PC-9 (cell line): ENCODE results near the gene TRAPPC6A. TPM values are rescaled to one million over a fixed set of nuclear protein-coding genes. Genes with fewer than 3 reads are reported as not detected.

Experiments
- BruUV-seq: library from RNA; stranded (reverse); fragments of 400-500 nt; replicated peaks from 2 replicates; lab custom pipeline; 2021; lab: Mats Ljungman, UMichigan
- CTCF ChIA-PET: fragments of 300-600 bp; sonication (Branson Sonifier 250); formaldehyde crosslinking; loops from one replicate; lab custom pipeline; 2022; ENCODE audit warnings: antibody characterized with exemption; lab: Charles Lee
- POLR2A ChIA-PET: fragments of 300-600 bp; sonication (Branson Sonifier 250); formaldehyde crosslinking; loops from one replicate; lab custom pipeline; 2022; ENCODE audit warnings: antibody characterized with exemption; ENCODE audit not compliant: unreplicated experiment; lab: Charles Lee
- DNase-seq, 2 experiments: peaks; one replicate each; pipeline versions ENCODE4 v3.0.0 to v3.0.0-alpha.2; 2015 to 2022; ENCODE audit warnings: mixed read lengths in 1 of 2
- H2AFZ ChIP-seq: fragments of 200-600 bp; sonication (generic); 2 replicates; pipeline ENCODE4 v1.8.1; 2017; ENCODE audit warnings: antibody characterized with exemption
- H3F3A ChIP-seq: fragments of 200-600 bp; sonication (generic); 2 replicates; pipeline ENCODE4 v1.8.1; 2017; ENCODE audit warnings: antibody characterized with exemption, mild to moderate bottlenecking, low read depth; ENCODE audit not compliant: insufficient read depth
- H3K27ac ChIP-seq: fragments of 200-600 bp; sonication (generic); 2 replicates; pipeline ENCODE4 v1.6.1; 2016; ENCODE audit warnings: mixed run types
- H3K27me3 ChIP-seq: fragments of 200-600 bp; sonication (generic); 2 replicates; pipeline ENCODE4 v1.6.1; 2016; ENCODE audit warnings: low read depth, mixed run types; ENCODE audit not compliant: insufficient read depth
- H3K36me3 ChIP-seq: fragments of 200-600 bp; sonication (generic); 2 replicates; pipeline ENCODE4 v1.6.1; 2016; ENCODE audit warnings: low read depth, mixed run types
- H3K4me1 ChIP-seq: fragments of 200-600 bp; sonication (generic); replicated peaks from 2 replicates; pipeline ENCODE4 v1.6.1; 2016; ENCODE audit warnings: mixed run types; ENCODE audit not compliant: insufficient read depth
- H3K4me2 ChIP-seq: fragments of 200-600 bp; sonication (generic); 2 replicates; pipeline ENCODE4 v1.6.1; 2017; ENCODE audit warnings: mixed run types
- H3K4me3 ChIP-seq: fragments of 200-600 bp; sonication (generic); 2 replicates; pipeline ENCODE4 v1.6.1; 2016; ENCODE audit warnings: mixed run types
- H3K79me2 ChIP-seq: fragments of 200-600 bp; sonication (generic); 2 replicates; pipeline ENCODE4 v1.6.1; 2017; ENCODE audit warnings: low read depth, mixed run types
- H3K9me2 ChIP-seq: fragments of 200-600 bp; sonication (generic); 2 replicates; pipeline ENCODE4 v1.8.1; 2017; ENCODE audit warnings: mild to moderate bottlenecking; ENCODE audit not compliant: insufficient read depth
- H3K9me3 ChIP-seq: fragments of 200-600 bp; sonication (generic); 2 replicates; pipeline ENCODE4 v1.8.1; 2016; ENCODE audit warnings: low read depth; ENCODE audit not compliant: insufficient read depth
- H4K20me1 ChIP-seq: fragments of 200-600 bp; sonication (generic); 2 replicates; pipeline ENCODE4 v1.8.1; 2017; ENCODE audit not compliant: insufficient read depth
- CTCF ChIP-seq: fragments of 200-600 bp; sonication (generic); conservative IDR thresholded peaks from 2 replicates; pipeline ENCODE4 v1.6.1; 2017; ENCODE audit warnings: mixed run types, antibody characterized with exemption, mild to moderate bottlenecking, moderate library complexity
- EZH2 ChIP-seq: fragments of 200-600 bp; sonication (generic); IDR thresholded peaks from 2 replicates; pipeline ENCODE4 v1.8.0; 2017; ENCODE audit warnings: antibody characterized with exemption, low read depth
- intact Hi-C: fragments of 100-400 bp; cut with micrococcal nuclease; formaldehyde crosslinking; loops from one replicate; pipeline ENCODE4 v1.10.0; 2022; ENCODE audit not compliant: unreplicated experiment
- total RNA-seq: library from RNA; stranded (reverse); gene quantifications from 2 replicates; pipeline ENCODE4 v1.2.3, GENCODE V29; 2021

TRAPPC6A gene
- total RNA-seq, 1 experiment from 2014 or later, result 61.6 TPM

DNA sequence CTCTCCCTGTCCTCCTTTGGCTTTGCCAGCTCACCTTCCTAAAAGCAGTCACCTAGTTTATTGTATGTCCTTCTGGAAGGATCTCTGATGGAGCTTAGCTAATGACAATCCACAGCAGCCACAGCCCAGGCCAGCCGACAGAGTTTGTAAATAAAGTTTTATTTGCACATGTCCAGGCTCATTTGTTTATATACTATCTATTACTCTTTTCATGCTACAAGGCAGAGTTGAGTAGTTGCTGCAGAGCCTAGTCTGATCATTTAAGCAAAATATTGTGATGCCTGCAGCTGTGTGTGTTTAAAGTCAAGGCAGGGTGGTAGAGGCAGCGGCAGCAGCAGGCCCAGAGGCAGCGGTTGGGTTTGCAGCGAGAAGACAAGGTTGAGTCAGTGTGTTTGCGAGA, 49.9 kb downstream of the TRAPPC6A start:
- no peaks in the 10 kb centered on the region for H3K36me3 ChIP-seq
- peaks cover 66% of the 10 kb centered on the region for H4K20me1 ChIP-seq

GRCh38 chr19:45126654-45127053, 51.4 kb downstream of the TRAPPC6A start:
- intact Hi-C loops, result no loop called here

More for the DNA sequence above, 49.9 kb downstream of the TRAPPC6A start:
- no peaks in the 10 kb centered on the region for H3K9me3 ChIP-seq
- H3K27ac ChIP-seq, result no peak overlapping the region
- POLR2A ChIA-PET, result no interaction called here
- no peak overlapping the region for H3K4me3 ChIP-seq
- no TSS peak for BruUV-seq
- intact Hi-C loops, result no loop called here
- H3K79me2 ChIP-seq, result peaks cover 68% of the 10 kb centered on the region
- no peak for DNase-seq
- H3K27me3 ChIP-seq, result no peaks in the 10 kb centered on the region
- no peaks in the 10 kb centered on the region for H3K9me2 ChIP-seq
- CTCF ChIA-PET, result no interaction called here
- TF ChIP-seq CTCF (no peak), EZH2 (no peak)
- peaks cover 27% of the 10 kb centered on the region for H3F3A ChIP-seq
- no peak overlapping the region for H3K4me2 ChIP-seq
- peaks cover 18% of the 10 kb centered on the region for H3K4me1 ChIP-seq
- H2AFZ ChIP-seq, result no peak overlapping the region

DNA sequence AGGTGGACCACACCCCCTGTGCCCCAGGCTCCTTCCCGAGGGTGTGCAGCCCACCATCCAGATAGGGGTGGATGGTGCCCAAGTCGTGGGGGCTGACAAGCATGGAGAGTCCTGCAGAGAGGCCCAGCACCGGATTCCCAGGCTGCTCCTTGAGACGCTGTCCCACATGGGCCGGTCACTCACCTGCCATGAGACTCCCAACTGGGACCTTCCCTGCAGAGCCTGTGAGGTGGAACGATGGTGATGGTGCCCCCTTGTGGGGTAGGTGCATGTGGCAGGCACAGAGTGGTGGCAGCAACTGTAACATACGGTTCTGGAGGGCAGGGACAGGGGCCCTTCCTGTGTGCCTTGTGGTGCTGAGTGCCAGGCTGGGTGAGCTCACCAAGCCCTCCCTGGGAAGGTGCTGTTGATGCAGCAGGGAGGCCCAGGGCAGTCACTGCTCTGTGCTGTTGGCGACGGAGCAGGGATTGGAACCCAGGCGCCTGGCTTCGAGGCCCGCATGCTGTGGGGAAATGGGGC, 52.0 kb downstream of the TRAPPC6A start:
- peak; percentile 51 to 64 for DNase-seq
- no TSS peak for BruUV-seq
- Histone ChIP-seq H3K9me3 (no peaks in the 10 kb centered on the region), H4K20me1 (peaks cover 78% of the 10 kb centered on the region), H3K79me2 (peaks cover 64% of the 10 kb centered on the region), H3K4me1 (peaks cover 40% of the 10 kb centered on the region), H3K4me3 (no peak overlapping the region), H3K27ac (no peak overlapping the region), H2AFZ (no peak overlapping the region), H3F3A (peaks cover 40% of the 10 kb centered on the region), H3K27me3 (no peaks in the 10 kb centered on the region), H3K9me2 (no peaks in the 10 kb centered on the region), H3K36me3 (no peaks in the 10 kb centered on the region), H3K4me2 (no peak overlapping the region)
- intact Hi-C loops, result no loop called here
- peak; percentile 81 for TF ChIP-seq CTCF
- TF ChIP-seq EZH2, result no peak
- CTCF ChIA-PET, result no interaction called here
- POLR2A ChIA-PET, result no interaction called here

More at GRCh38 chr19:45126654-45127053, 51.4 kb downstream of the TRAPPC6A start:
- Histone ChIP-seq H3K4me3 (no peak overlapping the region), H3K4me2 (no peak overlapping the region), H3K79me2 (peaks cover 64% of the 10 kb centered on the region), H3K36me3 (no peaks in the 10 kb centered on the region), H2AFZ (no peak overlapping the region), H3K9me2 (no peaks in the 10 kb centered on the region), H3K27me3 (no peaks in the 10 kb centered on the region), H3K27ac (no peak overlapping the region), H3K4me1 (peaks cover 33% of the 10 kb centered on the region), H3F3A (peaks cover 40% of the 10 kb centered on the region), H4K20me1 (peaks cover 77% of the 10 kb centered on the region), H3K9me3 (no peaks in the 10 kb centered on the region)
- no TSS peak for BruUV-seq
- ChIA-PET CTCF (no interaction called here), POLR2A (no interaction called here)
- TF ChIP-seq EZH2 (no peak), CTCF (no peak)
- DNase-seq, result no peak
